ENCODE results near the gene TADA2B. TPM values are rescaled to one million over a fixed set of nuclear protein-coding genes. Genes with fewer than 3 reads are reported as not detected.

The TADA2B gene
- total RNA-seq, 1 donor from 2014 or later: 37.3 TPM

DNA sequence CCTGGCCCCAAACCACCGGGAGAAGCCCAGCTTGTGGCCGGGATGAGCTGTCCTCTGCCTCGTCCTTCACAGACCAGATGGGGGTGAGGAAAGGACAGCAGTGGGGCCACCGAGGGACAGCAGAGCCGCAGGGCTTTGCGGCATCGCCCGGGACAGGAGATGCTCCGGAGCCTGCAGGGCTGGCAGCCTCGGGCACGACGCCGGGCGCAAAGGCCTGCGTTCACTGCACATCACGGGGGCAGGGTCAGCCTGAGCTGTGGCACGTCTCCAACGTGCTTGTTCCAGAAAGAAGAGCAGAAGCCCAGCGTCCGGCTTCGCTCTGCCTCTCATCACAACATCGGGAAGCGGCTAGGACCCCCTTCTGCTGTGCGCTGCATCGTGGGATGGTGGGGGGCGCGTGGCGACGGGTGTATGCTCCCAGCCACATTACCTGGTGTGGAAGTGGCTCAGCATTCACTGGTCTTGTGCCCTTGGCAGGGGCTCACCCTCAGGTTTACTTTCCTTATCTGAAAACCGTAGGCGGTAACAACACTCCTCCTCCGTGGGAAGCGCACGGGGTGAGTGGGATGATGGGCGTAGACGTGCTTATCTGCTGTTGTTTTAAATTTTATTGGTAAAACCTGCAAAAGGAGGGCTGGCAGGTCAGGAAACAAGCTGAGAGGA lies 7.4 kb downstream of the TADA2B start:
- no peaks in the 10 kb centered on the region for H3K27me3 ChIP-seq
- peaks cover 15 to 29% of the 10 kb centered on the region in 2 donors for H3K36me3 ChIP-seq
- intact Hi-C loops (cut with DNase I): no loop called here
- H3K4me3 ChIP-seq: no peak overlapping the region
- no peak overlapping the region for H3K27ac ChIP-seq
- no peak for DNase-seq (ENCODE audit: low spot score in 2 of 2)
- TF ChIP-seq, protein P1, sequence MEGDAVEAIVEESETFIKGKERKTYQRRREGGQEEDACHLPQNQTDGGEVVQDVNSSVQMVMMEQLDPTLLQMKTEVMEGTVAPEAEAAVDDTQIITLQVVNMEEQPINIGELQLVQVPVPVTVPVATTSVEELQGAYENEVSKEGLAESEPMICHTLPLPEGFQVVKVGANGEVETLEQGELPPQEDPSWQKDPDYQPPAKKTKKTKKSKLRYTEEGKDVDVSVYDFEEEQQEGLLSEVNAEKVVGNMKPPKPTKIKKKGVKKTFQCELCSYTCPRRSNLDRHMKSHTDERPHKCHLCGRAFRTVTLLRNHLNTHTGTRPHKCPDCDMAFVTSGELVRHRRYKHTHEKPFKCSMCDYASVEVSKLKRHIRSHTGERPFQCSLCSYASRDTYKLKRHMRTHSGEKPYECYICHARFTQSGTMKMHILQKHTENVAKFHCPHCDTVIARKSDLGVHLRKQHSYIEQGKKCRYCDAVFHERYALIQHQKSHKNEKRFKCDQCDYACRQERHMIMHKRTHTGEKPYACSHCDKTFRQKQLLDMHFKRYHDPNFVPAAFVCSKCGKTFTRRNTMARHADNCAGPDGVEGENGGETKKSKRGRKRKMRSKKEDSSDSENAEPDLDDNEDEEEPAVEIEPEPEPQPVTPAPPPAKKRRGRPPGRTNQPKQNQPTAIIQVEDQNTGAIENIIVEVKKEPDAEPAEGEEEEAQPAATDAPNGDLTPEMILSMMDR (IDR thresholded peaks at IDR 0.05): no peak
- peaks cover 5 to 11% of the 10 kb centered on the region in 2 donors for H3K4me1 ChIP-seq
- no peaks in the 10 kb centered on the region for H3K9me3 ChIP-seq

DNA sequence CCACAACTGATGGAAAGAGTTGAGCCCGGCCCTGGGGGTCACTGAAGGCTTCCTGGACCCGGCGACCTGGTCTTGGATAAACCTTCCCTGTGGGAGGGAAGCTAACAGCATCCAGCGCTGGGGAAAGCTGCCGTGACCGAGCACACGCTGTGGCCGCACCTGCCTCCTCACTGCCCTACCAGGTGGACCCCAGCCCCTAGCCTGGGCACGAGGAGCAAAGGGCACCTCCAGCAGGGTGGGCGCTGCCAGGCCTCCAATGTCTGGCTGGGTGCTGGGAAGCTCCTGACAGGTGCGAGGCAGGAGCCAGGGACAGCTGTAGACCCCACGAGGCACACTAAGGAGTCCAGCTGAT lies 7.9 kb downstream of the TADA2B start:
- Histone ChIP-seq H3K9me3 (no peaks in the 10 kb centered on the region), H3K4me3 (no peak overlapping the region), H3K36me3 (peaks cover 19 to 34% of the 10 kb centered on the region in 2 donors), H3K27ac (no peak overlapping the region), H3K4me1 (peaks cover 0 to 6% of the 10 kb centered on the region in 2 donors), H3K27me3 (no peaks in the 10 kb centered on the region)
- intact Hi-C loops (cut with DNase I): no loop called here
- TF ChIP-seq, protein P1 (IDR thresholded peaks at IDR 0.05): no peak
- no peak for DNase-seq (ENCODE audit: low spot score in 2 of 2)

DNA sequence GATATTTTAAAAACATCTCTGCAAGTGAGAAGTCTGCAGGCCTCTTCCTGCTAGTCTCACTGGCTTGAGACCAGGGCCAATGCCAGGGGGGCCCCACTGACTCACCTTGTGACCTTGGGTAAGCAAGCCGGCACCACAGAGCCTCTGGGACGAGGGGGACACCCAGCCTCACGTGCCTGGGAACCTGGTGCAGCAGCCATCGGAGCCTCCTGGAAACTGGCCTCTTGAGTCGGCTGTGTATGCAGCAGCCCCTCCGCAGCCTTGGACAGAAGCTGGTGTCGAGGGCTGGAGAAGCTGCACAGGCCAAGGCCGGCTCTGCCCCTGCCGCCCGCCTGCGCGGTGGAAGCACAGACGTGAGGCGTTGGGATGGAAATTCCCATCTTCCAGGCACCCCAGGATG lies 8.7 kb downstream of the TADA2B start:
- no peaks in the 10 kb centered on the region for H3K9me3 ChIP-seq
- TF ChIP-seq, protein P1 (IDR thresholded peaks at IDR 0.05): no peak
- DNase-seq (ENCODE audit: low spot score in 2 of 2): no peak
- H3K4me1 ChIP-seq: peaks cover 0 to 3% of the 10 kb centered on the region in 2 donors
- H3K27ac ChIP-seq: no peak overlapping the region
- intact Hi-C loops (cut with DNase I): no loop called here
- H3K27me3 ChIP-seq: no peaks in the 10 kb centered on the region
- no peak overlapping the region for H3K4me3 ChIP-seq
- peaks cover 19 to 42% of the 10 kb centered on the region in 2 donors for H3K36me3 ChIP-seq

DNA sequence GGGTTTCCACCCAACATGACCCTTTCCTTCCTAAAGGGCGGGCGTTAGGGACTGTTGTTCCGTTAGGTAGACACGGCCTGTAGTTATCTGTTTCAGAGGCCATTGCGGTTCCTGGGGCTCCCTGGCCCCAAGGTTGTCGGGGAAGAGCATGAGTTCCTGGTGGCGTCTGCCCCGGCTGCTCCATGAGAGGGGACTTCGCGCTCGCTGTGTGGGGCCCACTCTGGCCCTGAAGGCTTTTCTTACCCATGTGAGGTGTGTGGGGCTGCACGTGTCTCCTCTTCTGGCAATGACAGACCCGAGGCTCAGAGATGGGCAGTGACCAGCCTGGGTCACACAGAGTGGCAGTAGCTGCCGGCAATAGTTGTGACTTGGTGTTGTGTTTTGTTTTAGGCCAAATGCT lies 9.1 kb downstream of the TADA2B start:
- Histone ChIP-seq H3K27ac (no peak overlapping the region), H3K36me3 (peaks cover 19 to 46% of the 10 kb centered on the region in 2 donors), H3K4me1 (peaks cover 0 to 3% of the 10 kb centered on the region in 2 donors), H3K27me3 (no peaks in the 10 kb centered on the region), H3K4me3 (no peak overlapping the region), H3K9me3 (no peaks in the 10 kb centered on the region)
- no peak for DNase-seq (ENCODE audit: low spot score in 2 of 2)
- TF ChIP-seq, protein P1 (IDR thresholded peaks at IDR 0.05): no peak
- intact Hi-C loops (cut with DNase I): no loop called here

DNA sequence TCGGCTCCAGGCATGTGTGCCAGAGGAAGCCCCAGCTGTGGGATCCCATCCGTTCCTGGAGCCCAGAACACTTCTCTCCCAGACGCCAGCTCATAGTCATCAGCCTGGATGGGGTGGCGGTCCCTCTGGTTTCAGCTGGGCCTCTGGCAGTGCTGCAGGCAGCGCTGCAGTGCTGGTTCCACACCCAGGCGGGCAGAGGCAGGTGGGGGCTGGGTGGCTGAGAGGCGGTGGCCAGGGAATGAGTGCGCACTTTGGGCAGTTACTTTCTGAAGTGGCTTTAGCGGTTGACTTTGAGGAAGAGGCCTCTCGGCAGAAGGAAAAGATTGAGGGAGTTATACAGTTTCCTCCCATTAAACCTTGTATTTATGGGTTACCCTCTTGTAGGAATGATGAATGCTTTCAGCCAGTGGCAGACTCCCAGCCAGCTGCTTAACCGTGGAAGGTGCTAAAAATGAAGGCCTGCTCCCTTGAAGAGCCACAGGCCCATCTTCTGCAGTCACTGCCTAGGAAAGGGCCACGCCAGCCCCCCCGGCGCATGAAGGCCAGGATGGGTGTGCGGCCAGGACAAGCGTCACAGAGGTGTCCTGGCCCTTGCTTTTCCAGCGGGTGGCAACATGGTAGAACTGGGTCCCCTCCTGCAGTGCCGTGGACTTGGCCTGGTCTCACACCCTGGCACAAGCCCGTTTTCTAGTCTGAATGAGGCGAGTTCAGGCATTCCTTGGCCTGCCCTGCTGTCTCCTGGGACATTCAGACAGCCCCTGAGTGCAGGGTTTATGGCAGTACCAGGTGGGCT lies 9.9 kb downstream of the TADA2B start:
- Histone ChIP-seq H3K9me3 (no peaks in the 10 kb centered on the region), H3K36me3 (peaks cover 19 to 48% of the 10 kb centered on the region in 2 donors), H3K27ac (peak overlapping the region in 1 of 2 donors; percentile 34), H3K4me3 (no peak overlapping the region), H3K4me1 (peaks cover 0 to 3% of the 10 kb centered on the region in 2 donors), H3K27me3 (no peaks in the 10 kb centered on the region)
- TF ChIP-seq, protein P1 (IDR thresholded peaks at IDR 0.05): no peak
- DNase-seq (ENCODE audit: low spot score in 2 of 2): peak in 1 of 2 donors; percentile 63
- intact Hi-C loops (cut with DNase I): no loop called here
